Esophagus squamous epithelium (tissue), 5 donors: Measurements from ENCODE around the gene SPTLC2. TPM values are rescaled to one million over a fixed set of nuclear protein-coding genes. Genes with fewer than 3 reads are reported as not detected.

ENCODE experiments used
- DNase-seq: peaks from one replicate; lab custom pipeline; 2025; lab: John Stamatoyannopoulos, UW
- H3K27ac ChIP-seq, 4 donors: fragments of 200-600 bp; sonication (generic); one replicate each; pipeline ENCODE4 v1.5.1; 2016 to 2019; ENCODE audit warnings: mild to moderate bottlenecking in 1 of 4
- H3K27me3 ChIP-seq, 4 donors: fragments of 200-600 bp; sonication (generic); 1 replicate in 3 of 4; 2 replicates in 1 of 4; pipeline versions ENCODE4 v1.5.1 to v1.6.0; 2017 to 2021; ENCODE audit warnings: antibody characterized with exemption in 1 of 4
- H3K36me3 ChIP-seq, 3 donors: fragments of 200-600 bp; sonication (generic); one replicate each; pipeline ENCODE4 v1.5.1; 2016 to 2019
- H3K4me1 ChIP-seq, 3 donors: fragments of 200-600 bp; sonication (generic); one replicate each; pipeline ENCODE4 v1.5.1; 2017 to 2019
- H3K4me3 ChIP-seq, 4 donors: fragments of 200-600 bp; sonication (generic); 1 replicate in 3 of 4; 2 replicates in 1 of 4; pipeline ENCODE4 v1.5.1; 2016 to 2019; ENCODE audit warnings: mild to moderate bottlenecking in 2 of 4, moderate library complexity in 1 of 4
- H3K9me3 ChIP-seq, 3 donors: fragments of 200-600 bp; sonication (generic); one replicate each; pipeline ENCODE4 v1.5.1; 2016 to 2019
- CTCF ChIP-seq, 6 experiments: fragments of 450-650 bp in 4 of 6; fragments of 200-600 bp in 2 of 6; sonication (generic) in 2 of 6; IDR thresholded peaks; one replicate each; pipeline ENCODE4 v1.5.1; 2016 to 2019; ENCODE audit warnings: antibody characterized with exemption in 6 of 6, mild to moderate bottlenecking in 4 of 6, moderate library complexity in 4 of 6
- POLR2A ChIP-seq, 4 donors: fragments of 450-650 bp; IDR thresholded peaks; one replicate each; pipeline ENCODE4 v1.6.1; 2017; ENCODE audit warnings: antibody characterized with exemption in 4 of 4, mild to moderate bottlenecking in 4 of 4, moderate library complexity in 3 of 4
- WGBS, 2 donors: methylation state at CpG; one replicate each; pipeline ENCODE4 v1.1.5; 2018; 5-methylcytosine and 5-hydroxymethylcytosine counted together
- intact Hi-C: fragments of 100-400 bp; cut with DNase I; formaldehyde crosslinking; loops from one replicate; pipeline ENCODE4 v1.15.0; 2022
- total RNA-seq, 4 donors: library from RNA; depleted of rRNA; stranded (reverse); fragments of >200 nt; gene quantifications; one replicate each; pipeline ENCODE4 v1.1.0, GENCODE V29; 2016
- donor health status: DM: yes; HTN: yes; CAD: no.

Gene SPTLC2
- total RNA-seq, 4 donors from 2014 or later, result 35.1 to 50.5 (median 39.9) TPM

GRCh38 chr14:77478029-77478428, 138.4 kb downstream of the SPTLC2 start:
- intact Hi-C loops, result no loop called here

GRCh38 chr14:77475432-77476115, 140.9 kb downstream of the SPTLC2 start:
- no peak for DNase-seq
- peaks cover 0 to 11% (median 0%) of the 10 kb centered on the region in 3 donors for H3K4me1 ChIP-seq
- no peaks in the 10 kb centered on the region for H3K27me3 ChIP-seq
- intact Hi-C loops, result no loop called here
- no peaks in the 10 kb centered on the region for H3K9me3 ChIP-seq
- TF ChIP-seq CTCF (IDR thresholded peaks at IDR 0.05) (no peak), POLR2A (IDR thresholded peaks at IDR 0.05) (no peak)
- no CpG with 5 or more reads among the region's 35 CpGs for WGBS, 2 donors
- H3K4me3 ChIP-seq, result no peak overlapping the region
- no peak overlapping the region for H3K27ac ChIP-seq
- no peaks in the 10 kb centered on the region for H3K36me3 ChIP-seq

More at GRCh38 chr14:77478029-77478428, 138.4 kb downstream of the SPTLC2 start:
- TF ChIP-seq POLR2A (IDR thresholded peaks at IDR 0.05) (no peak), CTCF (IDR thresholded peaks at IDR 0.05) (no peak)
- Histone ChIP-seq H3K9me3 (no peaks in the 10 kb centered on the region), H3K27me3 (no peaks in the 10 kb centered on the region), H3K27ac (no peak overlapping the region), H3K4me3 (no peak overlapping the region), H3K36me3 (no peaks in the 10 kb centered on the region), H3K4me1 (no peaks in the 10 kb centered on the region)
- WGBS, 2 donors, result 80% methylated on average over 3 of the region's 5 CpGs; no CpG with 5 or more reads in 1 of the 2 donors
- DNase-seq, result no peak

- WGBS, 2 donors, result 66 to 94% methylated on average over 3 to 6 of the region's 9 CpGs
- Histone ChIP-seq H3K27ac (no peak overlapping the region), H3K36me3 (peaks cover under 1 to 6% (median 4%) of the 10 kb centered on the region in 3 donors), H3K4me3 (no peak overlapping the region), H3K4me1 (peaks cover 0 to 20% (median 4%) of the 10 kb centered on the region in 3 donors), H3K9me3 (no peaks in the 10 kb centered on the region), H3K27me3 (no peaks in the 10 kb centered on the region)
- DNase-seq, result no peak
- intact Hi-C loops, result no loop called here
- TF ChIP-seq CTCF (IDR thresholded peaks at IDR 0.05) (no peak), POLR2A (IDR thresholded peaks at IDR 0.05) (no peak)
These were observed 141.8 kb downstream of the SPTLC2 start for GRCh38 chr14:77474479-77475177.

- TF ChIP-seq POLR2A (IDR thresholded peaks at IDR 0.05) (no peak), CTCF (IDR thresholded peaks at IDR 0.05) (no peak)
- Histone ChIP-seq H3K36me3 (peaks cover 7 to 13% (median 9%) of the 10 kb centered on the region in 3 donors), H3K27ac (no peak overlapping the region), H3K4me1 (peaks cover 0 to 27% (median 4%) of the 10 kb centered on the region in 3 donors), H3K27me3 (no peaks in the 10 kb centered on the region), H3K4me3 (no peak overlapping the region), H3K9me3 (no peaks in the 10 kb centered on the region)
- DNase-seq, result no peak
- WGBS, 2 donors, result 73 to 86% methylated on average over 4 of the region's 5 CpGs
- intact Hi-C loops, result no loop called here
These were observed 142.5 kb downstream of the SPTLC2 start for GRCh38 chr14:77473921-77474320.
